IPS-20b (cell line): ENCODE measurements around the gene TBRG1.
"Not testable (repeated sequence)": the region's sequence is repeated elsewhere in the genome, so short reads cannot be mapped to it uniquely, and the experiment has no call there.

Source experiments
- H3K27ac ChIP-seq: one replicate; pipeline ENCODE4 v1.5.1; 2013; ENCODE audit warnings: low read length
- H3K27me3 ChIP-seq: 2 replicates; pipeline ENCODE4 v1.6.1; 2013; ENCODE audit warnings: mild to moderate bottlenecking, low read length, inconsistent platforms; ENCODE audit not compliant: insufficient read depth
- H3K36me3 ChIP-seq: 2 replicates; pipeline ENCODE4 v1.6.1; 2013; ENCODE audit warnings: low read depth, mild to moderate bottlenecking, inconsistent platforms, low read length, moderate library complexity; ENCODE audit not compliant: insufficient read depth
- H3K4me1 ChIP-seq: 2 replicates; pipeline ENCODE4 v1.6.1; 2013; ENCODE audit warnings: mild to moderate bottlenecking, control low read depth, inconsistent platforms, low read length, moderate library complexity; ENCODE audit not compliant: insufficient read depth
- H3K4me3 ChIP-seq: 2 replicates; pipeline ENCODE4 v1.5.1; 2013; ENCODE audit warnings: mild to moderate bottlenecking, low read length, inconsistent platforms
- H3K9ac ChIP-seq: 2 replicates; pipeline ENCODE4 v1.6.1; 2013; ENCODE audit warnings: low read depth, mild to moderate bottlenecking, inconsistent platforms, low read length, moderate library complexity
- H3K9me3 ChIP-seq: 2 replicates; pipeline ENCODE4 v1.6.1; 2013; ENCODE audit warnings: mild to moderate bottlenecking, low read depth, low read length, inconsistent platforms; ENCODE audit not compliant: insufficient read depth

TBRG1 gene

GRCh38 chr11:124595302-124595701 is 27.4 kb upstream of the TBRG1 start:
- Histone ChIP-seq H3K27ac (no peak overlapping the region), H3K36me3 (no peaks in the 10 kb centered on the region), H3K4me3 (no peak overlapping the region), H3K9me3 (no peaks in the 10 kb centered on the region), H3K9ac (no peak overlapping the region), H3K27me3 (no peaks in the 10 kb centered on the region), H3K4me1 (no peaks in the 10 kb centered on the region)

- Histone ChIP-seq H3K36me3 (no peaks in the 10 kb centered on the region), H3K27me3 (no peaks in the 10 kb centered on the region), H3K4me1 (peaks cover 6% of the 10 kb centered on the region; the same call in 1 of the 2 replicates), H3K9me3 (no peaks in the 10 kb centered on the region), H3K4me3 (no peak overlapping the region), H3K27ac (no peak overlapping the region), H3K9ac (no peak overlapping the region)
Measured at GRCh38 chr11:124597626-124598025, 25.0 kb upstream of the TBRG1 start.

DNA sequence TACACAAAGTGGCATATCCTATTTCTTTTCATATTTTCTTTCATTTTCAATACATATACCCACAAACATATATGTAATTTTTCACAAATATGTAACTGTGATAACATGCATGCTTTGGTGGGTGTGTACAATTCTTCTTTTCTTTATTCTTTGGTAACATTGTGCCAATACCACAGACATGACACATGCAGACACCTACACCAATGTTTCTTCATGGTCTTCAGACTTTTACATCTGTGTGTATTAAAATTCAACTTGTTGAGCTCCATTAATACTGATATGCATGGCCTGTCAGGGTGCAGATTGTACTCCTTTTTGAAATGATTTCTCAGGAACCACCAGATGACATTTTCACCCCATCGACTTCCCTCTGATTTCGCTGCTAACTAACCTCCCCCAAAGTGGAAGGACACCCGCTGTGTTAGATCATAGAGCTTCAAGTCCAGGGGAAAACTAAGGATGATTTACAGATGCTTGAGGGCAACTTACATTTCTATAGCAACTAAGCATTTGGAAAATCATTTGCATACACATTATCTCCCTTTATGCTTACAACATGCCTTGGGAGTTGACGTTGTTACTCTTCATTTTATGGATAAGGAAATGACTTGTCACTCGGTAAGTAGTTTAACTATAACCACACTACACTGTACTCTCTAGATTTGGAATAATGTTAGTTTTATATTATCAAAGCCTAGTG is 21.9 kb upstream of the TBRG1 start:
- Histone ChIP-seq H3K9ac (no peak overlapping the region), H3K36me3 (no peaks in the 10 kb centered on the region), H3K9me3 (no peaks in the 10 kb centered on the region), H3K4me3 (no peak overlapping the region), H3K4me1 (peaks cover 6% of the 10 kb centered on the region; the same call in 1 of the 2 replicates), H3K27me3 (no peaks in the 10 kb centered on the region), H3K27ac (no peak overlapping the region)

DNA sequence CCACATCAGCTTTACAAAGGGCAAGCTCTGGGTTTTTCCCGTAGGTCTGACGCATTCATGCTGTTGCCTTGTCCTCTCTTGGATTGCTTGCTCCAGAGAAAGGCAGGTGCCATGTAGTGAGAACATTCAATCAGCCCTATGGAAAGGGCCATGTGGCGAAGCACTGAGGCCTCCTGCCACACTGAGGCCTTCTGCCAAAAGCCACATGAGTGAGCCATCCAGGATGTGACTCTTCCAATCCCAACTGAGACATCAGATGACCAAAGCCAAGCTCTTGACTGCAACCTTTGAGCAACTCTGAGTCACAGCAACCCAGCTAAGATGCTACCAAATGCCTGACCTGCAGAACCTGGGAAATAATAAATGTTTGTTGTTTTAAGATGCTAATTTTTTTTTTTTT is 20.5 kb upstream of the TBRG1 start:
- H3K27me3 ChIP-seq: no peaks in the 10 kb centered on the region
- H3K27ac ChIP-seq: no peak overlapping the region
- no peaks in the 10 kb centered on the region for H3K36me3 ChIP-seq
- no peak overlapping the region for H3K9ac ChIP-seq
- peaks cover 6% of the 10 kb centered on the region; the same call in 1 of the 2 replicates for H3K4me1 ChIP-seq
- H3K4me3 ChIP-seq: no peak overlapping the region
- no peaks in the 10 kb centered on the region for H3K9me3 ChIP-seq

DNA sequence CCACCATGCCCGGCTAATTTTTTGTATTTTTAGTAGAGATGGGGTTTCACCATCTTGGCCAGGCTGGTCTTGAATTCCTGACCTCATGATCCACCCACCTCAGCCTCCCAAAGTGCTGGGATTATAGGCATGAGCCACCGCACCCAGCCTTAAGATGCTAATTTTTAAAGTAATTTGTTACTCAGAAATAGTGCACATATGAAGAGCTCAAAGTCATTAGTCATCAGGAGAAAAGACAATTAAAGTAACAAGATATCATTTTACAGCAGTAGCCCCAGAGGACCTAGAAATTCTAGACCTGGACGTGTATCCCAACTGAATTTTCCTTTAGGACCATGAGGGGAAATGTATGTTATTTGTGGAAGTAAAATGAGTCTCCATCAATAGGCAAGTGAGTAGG is 19.9 kb upstream of the TBRG1 start:
- not testable (repeated sequence) for H3K9ac ChIP-seq, H3K4me3 ChIP-seq, H3K27me3 ChIP-seq, H3K9me3 ChIP-seq, H3K36me3 ChIP-seq, H3K27ac ChIP-seq, H3K4me1 ChIP-seq

DNA sequence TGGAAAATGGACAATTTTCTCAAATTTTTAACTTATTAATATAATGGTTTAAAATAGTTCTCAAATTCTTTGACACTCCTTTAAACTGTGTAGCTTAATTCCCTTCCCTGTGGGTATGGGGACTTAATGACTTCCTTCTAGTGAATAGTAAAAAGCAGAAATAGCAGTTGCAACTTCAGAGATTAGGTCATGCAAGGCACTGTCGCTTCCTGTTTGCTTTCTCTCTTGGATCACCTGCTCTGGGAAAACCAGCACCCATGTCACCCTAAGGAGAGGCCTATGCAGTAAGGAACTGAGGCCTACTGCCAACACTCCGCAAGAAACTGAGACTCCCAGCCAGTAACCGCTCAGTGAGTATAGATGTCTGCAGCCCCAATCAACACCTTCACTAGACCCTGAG is 16.9 kb upstream of the TBRG1 start:
- H3K4me1 ChIP-seq: peaks cover 5% of the 10 kb centered on the region; the same call in 1 of the 2 replicates
- no peak overlapping the region for H3K4me3 ChIP-seq
- no peaks in the 10 kb centered on the region for H3K36me3 ChIP-seq
- H3K27ac ChIP-seq: no peak overlapping the region
- H3K9me3 ChIP-seq: no peaks in the 10 kb centered on the region
- H3K9ac ChIP-seq: no peak overlapping the region
- no peaks in the 10 kb centered on the region for H3K27me3 ChIP-seq

- Histone ChIP-seq H3K9ac (no peak overlapping the region), H3K4me3 (no peak overlapping the region), H3K27me3 (no peaks in the 10 kb centered on the region), H3K36me3 (no peaks in the 10 kb centered on the region), H3K9me3 (no peaks in the 10 kb centered on the region), H3K27ac (no peak overlapping the region), H3K4me1 (no peaks in the 10 kb centered on the region)
Measured at GRCh38 chr11:124608147-124608546, 14.5 kb upstream of the TBRG1 start.

DNA sequence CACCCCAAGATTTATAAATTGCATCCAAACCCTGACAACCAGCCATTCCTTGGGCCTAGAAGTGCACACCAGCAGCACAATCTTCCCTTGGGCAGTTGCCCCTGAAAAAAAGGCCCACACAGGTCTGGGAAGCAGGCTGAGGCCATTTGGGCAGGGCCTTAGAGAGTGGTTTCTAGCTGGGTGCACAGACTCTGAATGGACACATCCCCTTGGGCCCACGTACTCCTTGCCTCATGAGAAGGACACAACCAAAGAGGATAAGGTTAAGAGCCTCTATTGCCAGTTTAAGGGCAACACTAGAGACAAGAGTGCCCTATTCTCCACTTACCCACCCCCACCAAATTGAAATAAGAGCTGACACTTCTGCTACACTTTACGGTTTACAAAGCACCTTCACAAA is 12.4 kb upstream of the TBRG1 start:
- H3K4me1 ChIP-seq: no peaks in the 10 kb centered on the region
- H3K9ac ChIP-seq: no peak overlapping the region
- H3K9me3 ChIP-seq: no peaks in the 10 kb centered on the region
- no peak overlapping the region for H3K4me3 ChIP-seq
- no peaks in the 10 kb centered on the region for H3K36me3 ChIP-seq
- no peak overlapping the region for H3K27ac ChIP-seq
- no peaks in the 10 kb centered on the region for H3K27me3 ChIP-seq

DNA sequence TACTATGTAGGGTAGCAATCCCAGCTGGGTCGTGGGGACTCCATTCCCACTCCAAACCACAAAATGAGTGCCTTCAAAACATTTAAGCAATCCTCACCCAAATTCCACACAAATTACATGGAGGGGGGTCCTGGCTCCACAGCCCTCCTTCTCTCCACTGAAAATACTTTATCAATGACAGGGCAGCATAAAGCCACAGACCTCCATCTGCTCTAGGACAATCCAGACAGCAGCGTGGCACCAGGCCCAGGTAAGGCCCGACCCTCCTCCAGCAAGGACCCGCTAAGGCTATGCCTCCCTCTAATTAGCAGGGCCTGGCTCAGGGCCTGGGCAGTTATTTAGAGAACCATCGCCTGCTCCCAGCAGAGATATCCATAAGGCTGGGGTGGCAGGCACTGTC is 11.6 kb upstream of the TBRG1 start, which contains the start of gene PANX3:
PANX3 (plus strand) TSS at position 365 of the 400 bp plus-strand sequence. CDS start 129 bp downstream, outside the sequence.
- Histone ChIP-seq H3K36me3 (no peaks in the 10 kb centered on the region), H3K4me3 (no peak within 1 kb of the TSS), H3K27ac (no peak within 1 kb of the TSS), H3K9me3 (no peaks in the 10 kb centered on the region), H3K4me1 (no peaks in the 10 kb centered on the region), H3K27me3 (no peaks in the 10 kb centered on the region), H3K9ac (no peak within 1 kb of the TSS)

DNA sequence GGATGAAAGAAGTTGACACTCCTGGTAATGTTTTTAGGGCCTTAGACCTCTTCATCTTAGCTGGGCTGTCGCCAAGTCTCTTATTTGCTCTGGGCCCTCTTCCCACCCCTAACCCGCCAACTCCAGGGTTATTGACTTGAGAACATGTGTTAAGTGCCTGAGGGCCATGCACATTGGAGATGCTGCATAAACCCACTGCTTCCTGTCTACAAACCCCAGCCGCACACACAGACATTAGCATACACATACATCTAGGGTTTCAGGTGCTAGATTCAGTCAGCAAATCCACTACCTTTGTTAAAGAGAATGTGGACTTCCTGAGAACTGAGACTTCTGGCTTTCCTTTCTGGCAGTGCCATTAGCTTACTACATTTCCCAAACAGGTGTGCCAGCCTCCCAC is 10.6 kb upstream of the TBRG1 start:
- no peaks in the 10 kb centered on the region for H3K4me1 ChIP-seq
- no peaks in the 10 kb centered on the region for H3K27me3 ChIP-seq
- H3K36me3 ChIP-seq: no peaks in the 10 kb centered on the region
- no peaks in the 10 kb centered on the region for H3K9me3 ChIP-seq
- no peak overlapping the region for H3K27ac ChIP-seq
- H3K9ac ChIP-seq: no peak overlapping the region
- no peak overlapping the region for H3K4me3 ChIP-seq

- no peaks in the 10 kb centered on the region for H3K27me3 ChIP-seq
- H3K9me3 ChIP-seq: no peaks in the 10 kb centered on the region
- no peak overlapping the region for H3K4me3 ChIP-seq
- no peaks in the 10 kb centered on the region for H3K36me3 ChIP-seq
- no peak overlapping the region for H3K27ac ChIP-seq
- H3K9ac ChIP-seq: no peak overlapping the region
- H3K4me1 ChIP-seq: no peaks in the 10 kb centered on the region
Measured at GRCh38 chr11:124612567-124613246, 10.0 kb upstream of the TBRG1 start.

DNA sequence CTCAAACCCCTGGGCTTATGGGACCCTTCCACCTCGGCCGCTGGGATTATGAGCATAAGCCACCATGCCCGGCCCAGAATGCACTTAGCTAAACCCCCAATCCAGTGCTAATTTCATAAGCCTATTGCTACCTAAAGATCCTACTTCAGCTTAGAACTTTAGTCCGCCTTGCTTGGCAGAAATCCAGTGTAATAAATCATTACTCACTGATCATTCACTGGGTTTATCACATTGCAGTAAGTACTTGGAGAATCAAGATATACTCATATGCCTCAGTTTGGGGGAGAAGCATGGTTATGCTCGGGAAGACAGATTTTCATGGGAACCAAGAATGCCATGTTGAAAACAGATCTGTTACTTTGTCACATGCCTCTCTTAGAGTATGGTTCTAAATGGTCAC is 3.8 kb upstream of the TBRG1 start:
- Histone ChIP-seq H3K4me1 (peaks cover 5% of the 10 kb centered on the region), H3K27me3 (peaks cover 18% of the 10 kb centered on the region), H3K36me3 (no peaks in the 10 kb centered on the region), H3K4me3 (no peak overlapping the region), H3K9me3 (no peaks in the 10 kb centered on the region), H3K27ac (no peak overlapping the region), H3K9ac (no peak overlapping the region)
